Activated CD4-positive, alpha-beta T cell treated with anti-CD3 and anti-CD28 coated beads, Interleukin-2, amount 50 U/mL, for 16 hours (primary cell): ENCODE data around the gene MGLL.

Source experiments
- DNase-seq: peaks from one replicate; pipeline ENCODE4 v3.0.0-alpha.2; 2020

MGLL gene

DNA sequence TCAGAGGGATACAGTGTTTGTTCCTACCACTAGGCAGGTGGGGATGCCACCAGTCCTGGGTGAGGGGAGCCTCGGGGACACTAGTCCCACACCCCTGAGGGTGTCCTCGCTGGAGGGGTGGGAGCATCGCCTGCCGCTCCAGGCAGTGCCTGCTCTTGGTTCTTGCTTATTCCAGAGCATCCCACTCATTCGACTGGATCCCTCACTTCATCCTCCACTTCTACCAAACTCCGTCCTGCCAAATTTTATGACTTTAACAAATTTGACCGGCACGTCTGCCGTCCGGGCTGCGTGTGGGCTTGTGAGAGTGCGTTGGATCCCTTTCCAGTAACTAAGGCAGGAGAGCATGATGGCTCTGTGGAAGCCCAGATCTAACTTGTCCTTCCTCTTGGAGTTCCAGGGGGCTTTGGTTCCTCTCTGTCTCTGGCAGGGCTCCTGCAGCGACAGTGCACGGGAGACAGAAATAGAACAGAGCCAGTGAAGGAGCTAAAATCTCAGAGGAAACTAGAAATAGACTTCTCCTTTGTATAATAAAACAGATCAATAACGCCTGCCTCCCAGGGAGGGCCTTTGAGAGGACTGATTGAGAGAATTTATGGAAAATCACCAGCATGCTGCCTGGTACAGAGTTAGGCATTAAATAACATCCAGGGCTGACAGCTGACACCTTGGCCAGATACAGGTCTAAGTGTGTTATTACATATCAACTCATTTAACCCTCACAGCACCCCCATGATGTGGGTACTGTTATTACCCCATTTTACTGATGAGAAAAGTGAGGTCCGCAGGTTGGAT is 34.5 kb downstream of the MGLL start:
- no peak for DNase-seq

DNA sequence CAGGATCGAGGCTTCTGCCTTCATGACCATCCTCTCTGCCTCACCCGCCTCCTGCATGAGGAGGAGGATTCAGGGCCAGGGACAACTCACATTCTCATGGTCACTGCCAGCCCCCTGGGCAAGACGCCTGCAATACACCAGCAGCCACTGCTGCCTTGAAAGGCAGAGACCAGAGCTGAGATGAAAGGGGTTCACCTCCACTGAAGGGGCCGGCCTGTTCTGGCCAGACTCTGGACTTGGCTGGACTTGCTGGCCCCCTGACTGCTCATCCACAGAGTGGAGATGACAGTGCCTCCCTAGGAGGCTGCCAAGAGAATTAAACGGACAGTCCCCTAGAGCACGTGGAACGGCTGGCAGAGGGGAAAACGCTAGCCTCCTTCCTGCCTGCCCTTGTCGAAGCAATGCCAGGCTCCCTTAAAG is 35.2 kb downstream of the MGLL start:
- no peak for DNase-seq

DNA sequence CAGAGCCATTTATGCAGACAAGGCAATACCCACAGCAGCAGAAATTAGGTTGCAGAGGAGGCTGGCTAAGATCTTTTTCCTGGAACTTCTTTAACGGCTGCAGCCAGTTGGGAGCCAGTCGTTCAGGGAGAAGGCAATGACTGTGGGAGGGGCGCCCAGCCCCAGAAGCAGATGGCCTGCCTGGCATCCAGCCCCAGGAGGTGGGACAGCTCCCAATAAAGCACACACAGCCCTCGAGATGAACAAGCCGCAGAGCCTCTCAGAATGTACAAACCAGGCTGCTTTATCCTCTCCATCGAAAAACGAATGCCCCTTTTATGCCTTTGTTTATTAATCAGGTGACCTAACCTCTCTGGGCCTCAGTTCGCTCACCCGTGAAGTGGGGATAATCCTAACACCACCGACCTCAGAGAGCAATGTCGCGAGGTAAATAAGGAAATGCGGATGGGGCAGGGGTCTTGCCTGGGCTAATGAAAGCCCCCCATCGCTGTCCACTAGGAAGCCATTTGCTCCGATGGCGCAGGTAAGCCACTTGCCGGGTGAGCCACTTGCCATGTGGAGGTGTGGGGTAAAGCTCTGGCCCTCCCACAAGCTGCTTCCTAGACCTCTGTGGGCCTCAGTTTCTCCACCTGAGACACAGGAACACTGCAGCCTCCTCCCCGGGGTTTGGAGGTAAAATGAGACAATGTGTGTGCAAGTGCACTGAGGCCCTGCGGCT is 35.8 kb downstream of the MGLL start:
- DNase-seq: no peak

- DNase-seq: no peak
Observed at GRCh38 chr3:127785711-127786265, 36.5 kb downstream of the MGLL start.

DNA sequence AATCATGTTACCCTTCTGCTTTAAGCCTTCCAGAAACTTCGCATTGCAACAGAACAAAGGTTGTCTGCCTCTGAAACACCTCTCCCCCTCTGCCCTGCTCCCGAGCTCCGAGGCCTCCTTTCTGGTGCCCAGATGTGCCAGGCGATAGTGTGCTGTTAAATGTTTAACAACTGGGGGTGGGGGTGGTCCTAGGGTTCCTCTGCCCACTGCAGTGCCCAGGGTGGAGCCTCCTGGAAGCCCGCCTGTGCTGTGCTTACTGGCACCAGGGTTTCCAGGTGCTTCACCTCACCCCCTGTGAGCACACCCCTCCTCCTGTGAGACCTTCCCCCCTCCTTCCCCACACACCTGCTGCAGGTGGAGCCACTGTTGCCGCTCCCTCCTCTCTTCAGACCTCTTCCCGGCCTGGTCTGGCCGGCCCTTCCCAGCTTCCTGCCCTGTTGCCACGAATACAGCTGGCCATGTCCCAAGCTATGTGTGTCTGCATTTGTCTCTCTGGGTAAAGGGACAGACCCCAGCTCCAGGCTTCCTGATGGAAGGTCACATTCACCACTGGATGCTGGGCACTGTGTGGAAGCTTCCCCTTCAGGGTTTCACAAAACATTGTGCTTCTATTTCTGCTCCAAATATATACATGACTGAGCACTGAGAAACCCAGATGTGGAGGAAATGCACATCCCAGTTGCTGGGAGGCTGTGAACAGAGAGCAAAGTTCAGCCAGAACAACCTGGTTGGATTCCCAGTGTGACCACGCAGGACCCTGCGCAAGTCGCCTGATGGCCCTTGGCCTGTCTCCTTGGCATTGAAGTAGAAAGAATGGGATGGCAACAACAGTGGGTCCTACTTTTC is 37.2 kb downstream of the MGLL start:
- DNase-seq: no peak

DNA sequence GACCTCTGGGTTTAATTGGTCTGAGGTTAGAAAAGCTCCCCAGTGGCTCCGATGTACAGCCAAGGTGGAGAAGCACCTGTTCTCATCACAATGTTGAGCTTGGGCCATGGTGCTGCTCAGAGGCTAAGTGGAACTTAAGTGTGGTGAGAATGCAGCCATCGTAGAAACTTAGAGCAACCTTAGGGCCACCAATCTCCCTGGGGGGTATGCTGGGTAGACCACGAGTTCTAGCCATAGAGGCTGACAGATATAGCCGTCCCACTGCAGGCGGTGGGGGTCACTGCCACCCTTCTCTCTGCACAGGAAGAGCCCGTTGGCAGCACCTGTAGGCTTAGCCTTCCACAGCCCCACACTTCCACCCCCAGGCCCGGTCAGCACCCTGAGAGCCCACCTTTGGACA is 38.0 kb downstream of the MGLL start:
- no peak for DNase-seq

GRCh38 chr3:127783642-127784160 is 38.6 kb downstream of the MGLL start:
- no peak for DNase-seq

DNA sequence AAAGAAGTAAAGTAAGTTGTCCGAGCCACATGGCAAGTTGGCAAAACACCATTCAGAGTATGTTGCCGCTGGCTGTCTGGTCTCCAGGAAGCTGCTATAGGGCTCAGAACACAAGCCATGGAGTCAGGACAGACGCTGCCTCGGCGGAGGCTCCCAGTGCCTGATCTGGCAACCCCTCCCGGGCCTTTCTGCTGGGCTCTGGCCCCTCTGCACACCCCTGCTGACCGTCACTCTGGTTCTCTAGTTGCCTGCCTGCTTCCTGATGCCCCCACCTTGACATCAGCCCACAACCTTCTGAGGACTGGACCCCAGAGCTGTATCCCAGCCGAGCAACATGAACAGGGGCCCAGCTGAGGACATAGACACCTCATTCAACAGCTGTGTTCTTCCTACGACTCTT is 39.1 kb downstream of the MGLL start:
- no peak for DNase-seq

GRCh38 chr3:127781411-127782001 is 40.8 kb downstream of the MGLL start:
- DNase-seq: no peak

DNA sequence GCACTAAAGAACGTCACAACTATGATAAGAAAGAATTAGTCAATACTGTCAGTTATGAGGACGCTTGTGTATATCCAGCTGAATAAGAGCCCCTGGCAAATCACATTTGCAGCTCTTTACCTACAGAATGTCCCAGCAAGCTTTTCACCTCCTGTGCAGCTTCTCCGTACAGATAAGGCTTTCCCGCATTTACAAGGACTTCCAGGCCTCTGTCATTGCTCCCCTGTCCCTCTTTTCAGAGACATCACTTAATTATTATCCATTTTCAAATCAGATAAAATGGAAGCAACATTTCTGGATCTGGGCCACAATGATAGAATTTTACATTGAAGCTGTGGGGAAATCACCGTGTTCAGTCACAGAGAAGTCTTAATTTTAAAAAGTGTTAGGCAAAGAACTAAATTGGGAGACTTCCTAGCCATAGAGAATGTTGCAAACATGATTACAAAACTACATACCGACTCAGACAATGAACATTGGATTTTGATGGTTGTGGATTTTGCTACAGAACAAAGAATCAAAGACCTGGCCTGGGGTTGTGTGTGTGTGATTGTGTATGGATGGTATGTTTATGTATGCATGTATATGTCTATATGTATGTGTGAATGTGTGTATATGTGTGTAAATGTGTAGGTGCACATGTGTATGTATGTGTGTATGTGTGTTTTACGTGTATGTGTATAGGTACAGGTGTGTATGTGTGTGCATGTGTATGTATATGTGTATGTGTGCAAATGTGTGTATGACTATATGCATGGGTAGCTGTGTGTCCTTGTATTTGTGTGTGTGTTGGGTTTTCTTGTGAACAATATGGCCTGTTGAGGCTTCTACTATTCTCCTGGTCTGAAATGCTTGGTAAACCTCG is 41.5 kb downstream of the MGLL start:
- no peak for DNase-seq

GRCh38 chr3:127779747-127780146 is 42.6 kb downstream of the MGLL start:
- peak; percentile 34 for DNase-seq

GRCh38 chr3:127777921-127778656 is 44.2 kb downstream of the MGLL start:
- DNase-seq: no peak

GRCh38 chr3:127777332-127777731 is 45.0 kb downstream of the MGLL start:
- DNase-seq: no peak

DNA sequence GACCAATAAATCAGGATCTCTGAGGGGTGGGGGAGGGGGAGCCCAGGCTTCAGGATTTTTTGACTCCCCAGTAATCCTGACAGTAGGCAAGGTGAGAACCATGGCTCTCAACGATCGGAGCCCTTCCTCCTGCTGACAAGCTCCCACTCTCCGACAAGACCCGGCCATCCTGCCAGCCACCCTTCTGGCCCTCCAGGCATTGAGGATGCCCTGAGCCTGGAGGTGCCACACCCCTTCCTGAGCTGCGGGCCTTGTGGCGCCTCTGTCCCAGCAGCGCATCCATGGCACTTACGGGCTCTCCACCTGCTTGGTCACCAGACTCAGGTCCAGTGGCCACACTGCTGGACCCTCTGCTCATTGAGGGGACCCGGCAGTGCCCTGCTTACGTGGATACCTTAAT is 46.0 kb downstream of the MGLL start:
- DNase-seq: no peak

DNA sequence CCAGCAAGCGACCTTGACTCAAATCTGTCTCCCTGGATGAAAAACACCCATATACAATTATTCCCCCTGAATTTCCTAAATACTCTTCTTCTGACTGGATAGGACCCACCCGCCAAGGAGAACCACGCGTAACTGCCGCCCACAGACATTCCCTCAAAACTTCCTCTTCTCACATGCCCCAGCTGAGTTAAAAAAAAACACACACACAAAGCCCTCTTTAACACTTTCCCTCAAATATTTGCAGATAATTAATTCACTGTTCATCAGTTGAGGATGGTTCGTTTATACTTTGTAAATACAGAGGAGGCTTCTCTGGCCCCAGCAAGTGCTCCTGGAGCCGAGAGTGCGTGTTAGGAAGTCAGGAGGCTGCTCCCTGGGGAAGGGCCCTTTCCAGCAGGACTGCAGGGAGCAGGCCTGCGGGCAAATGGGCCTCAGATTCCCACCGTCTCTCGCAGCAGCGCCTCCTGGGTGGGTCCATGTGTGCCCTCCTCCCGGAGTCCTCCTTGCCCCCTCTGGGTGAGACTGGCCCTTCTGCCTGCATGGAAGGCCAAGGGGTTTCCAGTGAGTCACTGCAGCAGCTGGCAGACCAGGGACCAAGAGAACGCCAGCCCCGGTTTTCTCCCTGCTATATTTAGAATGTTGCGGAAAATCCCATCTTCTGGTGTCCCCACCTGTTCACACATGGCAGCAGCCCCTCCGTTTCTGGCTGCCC is 46.8 kb downstream of the MGLL start:
- no peak for DNase-seq

GRCh38 chr3:127774647-127775046 is 47.7 kb downstream of the MGLL start:
- no peak for DNase-seq

DNA sequence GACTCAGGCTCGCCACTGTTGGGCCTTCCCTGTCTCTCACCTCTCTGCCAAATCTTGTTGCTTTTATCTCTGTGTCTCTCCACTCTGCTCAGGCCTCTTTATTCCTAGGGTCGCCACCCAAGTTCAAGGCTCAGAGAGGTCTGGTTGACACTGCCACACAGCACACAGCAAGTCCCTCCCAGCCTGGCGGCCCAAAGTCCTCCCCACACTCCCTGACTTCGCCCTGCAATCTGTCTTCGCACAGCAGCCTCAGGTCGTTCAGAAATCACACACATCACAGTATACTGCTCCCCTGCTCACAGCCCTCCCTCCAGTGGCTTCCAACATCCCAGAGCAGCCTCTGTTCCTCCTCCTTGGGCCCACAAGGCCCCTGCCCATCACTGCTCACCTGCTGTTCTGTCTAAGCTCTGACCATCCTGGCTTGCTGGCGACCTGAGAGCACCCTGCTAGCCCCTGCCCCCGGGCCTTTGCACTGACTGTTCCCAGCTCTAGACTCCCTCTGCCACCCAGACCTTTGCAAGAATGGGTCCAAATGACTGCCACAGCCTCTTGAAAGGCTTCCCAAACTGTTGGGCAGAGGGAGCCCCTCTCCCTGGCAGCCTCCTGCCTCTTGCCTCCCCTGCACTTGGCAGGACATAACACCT is 48.4 kb downstream of the MGLL start:
- DNase-seq: no peak

- DNase-seq: no peak
Observed at GRCh38 chr3:127772827-127773751, 49.2 kb downstream of the MGLL start.
